AG09309 (cell line): ENCODE data around the gene CKMT1A.
"Not testable (repeated sequence)": the region's sequence is repeated elsewhere in the genome, so short reads cannot be mapped to it uniquely, and the experiment has no call there.

Experiments
- DNase-seq: peaks from one replicate; pipeline ENCODE4 v3.0.0-alpha.2; 2010; ENCODE audit warnings: low read depth
- H3K4me3 ChIP-seq: 2 replicates; pipeline ENCODE4 v1.5.1; 2011; ENCODE audit warnings: mild to moderate bottlenecking, low read depth, low read length, moderate library complexity; ENCODE audit not compliant: control insufficient read depth
- CTCF ChIP-seq: IDR thresholded peaks from 2 replicates; pipeline ENCODE4 v1.5.1; 2011; ENCODE audit warnings: mild to moderate bottlenecking, low read depth, low read length, inconsistent platforms; ENCODE audit not compliant: insufficient read depth, control insufficient read depth; ENCODE audit errors: missing control alignments

Gene CKMT1A

GRCh38 chr15:43693148-43694022, at the start of gene CKMT1A:
CKMT1A (plus strand) TSS chr15:43693859; CDS start chr15:43694051, 192 bp downstream.
- H3K4me3 ChIP-seq, DNase-seq: not testable (repeated sequence)

- no peak for DNase-seq
- no peak within 1 kb of the TSS for H3K4me3 ChIP-seq
- TF ChIP-seq CTCF: no peak
Measured at GRCh38 chr15:43648649-43649429, 44.8 kb upstream of the CKMT1A start, which contains the start of gene CATSPER2. CATSPER2 (minus strand) TSS chr15:43648844; CDS start chr15:43648061, 783 bp downstream.

GRCh38 chr15:43649430-43649926, 44.2 kb upstream of the CKMT1A start:
- DNase-seq, H3K4me3 ChIP-seq: not testable (repeated sequence)

- DNase-seq, H3K4me3 ChIP-seq: not testable (repeated sequence)
Measured at GRCh38 chr15:43659727-43660126, 33.9 kb upstream of the CKMT1A start.

- not testable (repeated sequence) for H3K4me3 ChIP-seq, DNase-seq
Measured at GRCh38 chr15:43662293-43662692, 31.4 kb upstream of the CKMT1A start.

- not testable (repeated sequence) for H3K4me3 ChIP-seq, DNase-seq
Measured at GRCh38 chr15:43663333-43663732, 30.3 kb upstream of the CKMT1A start.

GRCh38 chr15:43666177-43666576, 27.5 kb upstream of the CKMT1A start:
- H3K4me3 ChIP-seq, DNase-seq: not testable (repeated sequence)

- not testable (repeated sequence) for DNase-seq
Measured at GRCh38 chr15:43674175-43674574, 19.5 kb upstream of the CKMT1A start.

GRCh38 chr15:43689604-43690301, 3.9 kb upstream of the CKMT1A start:
- DNase-seq, H3K4me3 ChIP-seq: not testable (repeated sequence)

More at GRCh38 chr15:43674175-43674574, 19.5 kb upstream of the CKMT1A start:
- not testable (repeated sequence) for H3K4me3 ChIP-seq

- not testable (repeated sequence) for H3K4me3 ChIP-seq, DNase-seq
Measured at GRCh38 chr15:43692679-43693078, 980 bp upstream of the CKMT1A start.

- TF ChIP-seq CTCF: no peak
- no peak for DNase-seq
Measured at GRCh38 chr15:43702174-43702573, 8.5 kb downstream of the CKMT1A start.

More at GRCh38 chr15:43702174-43702573, 8.5 kb downstream of the CKMT1A start:
- no peak overlapping the region for H3K4me3 ChIP-seq
